GM18951 (cell line): ENCODE results near the gene PSAPL1.

Source experiments
- POLR2A ChIP-seq: IDR thresholded peaks from 4 replicates; pipeline ENCODE4 v1.6.1; 2011; ENCODE audit warnings: mild to moderate bottlenecking; ENCODE audit not compliant: insufficient read length, insufficient read depth; ENCODE audit errors: extremely low read depth
- in situ Hi-C: fragments of 300-500 bp; cut with MboI; formaldehyde crosslinking; loops from one replicate; pipeline ENCODE4 v1.12.0; 2022; ENCODE audit warnings: low sequenced_read_pairs, mixed read lengths, inconsistent platforms; ENCODE audit not compliant: unreplicated experiment

The PSAPL1 gene

GRCh38 chr4:7434766-7435150 lies at the start of gene PSAPL1:
Gene PSAPL1, minus strand, starts transcription at chr4:7434930. Its CDS starts 51 bp downstream, at chr4:7434879.
- in situ Hi-C loops = no loop called here
- TF ChIP-seq POLR2A = no peak

GRCh38 chr4:7481227-7481626 lies 46.5 kb upstream of the PSAPL1 start:
- in situ Hi-C loops = no loop called here
- no peak for TF ChIP-seq POLR2A

- in situ Hi-C loops = no loop called here
- no peak for TF ChIP-seq POLR2A
These were observed 45.7 kb upstream of the PSAPL1 start for GRCh38 chr4:7480423-7480822.

GRCh38 chr4:7478665-7479064 lies 43.9 kb upstream of the PSAPL1 start:
- no peak for TF ChIP-seq POLR2A
- in situ Hi-C loops = no loop called here

- no peak for TF ChIP-seq POLR2A
- in situ Hi-C loops = no loop called here
These were observed 43.0 kb upstream of the PSAPL1 start for GRCh38 chr4:7477695-7478094.

- TF ChIP-seq POLR2A = no peak
- in situ Hi-C loops = no loop called here
These were observed 42.1 kb upstream of the PSAPL1 start for GRCh38 chr4:7476820-7477219.

- TF ChIP-seq POLR2A = no peak
- in situ Hi-C loops = no loop called here
These were observed 40.5 kb upstream of the PSAPL1 start for GRCh38 chr4:7475207-7475606.

GRCh38 chr4:7474320-7474719 lies 39.6 kb upstream of the PSAPL1 start:
- in situ Hi-C loops = no loop called here
- no peak for TF ChIP-seq POLR2A

- in situ Hi-C loops = no loop called here
- no peak for TF ChIP-seq POLR2A
These were observed 38.4 kb upstream of the PSAPL1 start for GRCh38 chr4:7473081-7473480.

GRCh38 chr4:7472442-7473013 lies 37.8 kb upstream of the PSAPL1 start:
- in situ Hi-C loops = no loop called here
- TF ChIP-seq POLR2A = no peak

- in situ Hi-C loops = no loop called here
- no peak for TF ChIP-seq POLR2A
These were observed 35.9 kb upstream of the PSAPL1 start for GRCh38 chr4:7470522-7471128.

- no peak for TF ChIP-seq POLR2A
- in situ Hi-C loops = no loop called here
These were observed 35.4 kb upstream of the PSAPL1 start for GRCh38 chr4:7470111-7470510.

GRCh38 chr4:7469023-7469422 lies 34.3 kb upstream of the PSAPL1 start:
- TF ChIP-seq POLR2A = no peak

GRCh38 chr4:7467471-7467870 lies 32.7 kb upstream of the PSAPL1 start:
- no peak for TF ChIP-seq POLR2A
- in situ Hi-C loops = no loop called here

More at GRCh38 chr4:7469023-7469422, 34.3 kb upstream of the PSAPL1 start:
- in situ Hi-C loops = no loop called here
